Effector memory CD8-positive, alpha-beta T cell (primary cell): ENCODE data around the gene DNAH5.

ENCODE experiments used
- ATAC-seq: fragments of 150-1000 bp; cut with Tn5 transposase; replicated peaks from 2 replicates; pipeline ENCODE4 v1.10.0; 2021; ENCODE audit warnings: mild to moderate bottlenecking, moderate library complexity
- DNase-seq, 3 experiments: peaks; one replicate each; pipeline ENCODE4 v3.0.0; 2021
- H3K27ac Mint-ChIP-seq, 2 donors: one replicate each; pipeline ENCODE4 v1.8.0; 2022; ENCODE audit warnings: mild to moderate bottlenecking in 2 of 2, mixed read lengths in 2 of 2, moderate library complexity in 2 of 2
- H3K27me3 Mint-ChIP-seq, 2 donors: one replicate each; pipeline ENCODE4 v1.8.0; 2022; ENCODE audit warnings: mixed read lengths in 2 of 2
- H3K36me3 Mint-ChIP-seq: one replicate; pipeline ENCODE4 v1.8.0; 2022; ENCODE audit warnings: mild to moderate bottlenecking, moderate library complexity, mixed read lengths; ENCODE audit not compliant: insufficient read depth
- H3K4me1 Mint-ChIP-seq, 2 donors: one replicate each; pipeline ENCODE4 v1.8.0; 2022; ENCODE audit warnings: low read depth in 2 of 2, mixed read lengths in 2 of 2
- H3K4me3 Mint-ChIP-seq, 2 donors: one replicate each; pipeline ENCODE4 v1.8.0; 2022; ENCODE audit warnings: mild to moderate bottlenecking in 2 of 2, mixed read lengths in 2 of 2, moderate library complexity in 2 of 2
- H3K9me3 Mint-ChIP-seq, 2 donors: one replicate each; pipeline ENCODE4 v1.8.0; 2022; ENCODE audit warnings: mixed read lengths in 2 of 2

The DNAH5 gene

GRCh38 chr5:13972029-13972428 lies 27.5 kb upstream of the DNAH5 start:
- Mint-ChIP-seq H3K36me3 (no peaks in the 10 kb centered on the region), H3K27ac (no peak overlapping the region), H3K4me1 (no peaks in the 10 kb centered on the region), H3K4me3 (no peak overlapping the region), H3K27me3 (peaks cover 0 to 5% of the 10 kb centered on the region in 2 donors), H3K9me3 (no peaks in the 10 kb centered on the region)
- DNase-seq (no peak), ATAC-seq (no peak)

DNA sequence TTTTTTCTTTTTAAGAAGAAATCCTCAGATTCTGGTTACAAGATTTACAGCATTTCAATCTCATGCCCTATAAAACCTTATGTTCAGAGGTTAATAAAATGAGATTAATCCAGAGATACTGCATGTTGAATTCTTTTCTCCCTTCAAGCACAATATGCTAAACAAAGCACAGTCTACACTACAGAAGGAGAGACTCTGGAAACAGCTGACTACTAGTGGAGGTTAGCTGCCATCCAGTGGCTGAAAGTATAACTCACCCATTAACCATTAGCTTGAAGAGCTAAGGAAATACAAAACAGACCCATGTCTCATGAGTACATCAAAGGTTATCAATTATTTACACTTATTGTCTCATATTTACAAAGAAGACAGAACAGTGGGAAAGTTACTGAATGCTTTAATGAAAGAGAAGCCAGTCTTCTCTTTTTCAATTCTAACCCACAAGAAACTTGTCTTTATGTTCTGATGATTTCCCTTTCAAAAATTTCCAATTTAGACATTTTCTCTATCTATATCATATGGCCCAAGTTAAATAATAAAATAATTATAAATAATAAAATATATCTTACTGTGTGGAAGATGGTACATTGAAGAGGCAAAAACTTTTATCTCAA lies 12.7 kb upstream of the DNAH5 start:
- no peak overlapping the region for H3K27ac Mint-ChIP-seq

GRCh38 chr5:13956471-13956870 lies 12.0 kb upstream of the DNAH5 start:
- Mint-ChIP-seq H3K9me3 (no peaks in the 10 kb centered on the region), H3K4me1 (no peaks in the 10 kb centered on the region), H3K36me3 (no peaks in the 10 kb centered on the region), H3K27me3 (no peaks in the 10 kb centered on the region), H3K27ac (no peak overlapping the region), H3K4me3 (no peak overlapping the region)
- no peak for ATAC-seq
- no peak for DNase-seq

More for the DNA sequence above, 12.7 kb upstream of the DNAH5 start:
- Mint-ChIP-seq H3K36me3 (no peaks in the 10 kb centered on the region), H3K4me1 (no peaks in the 10 kb centered on the region), H3K9me3 (no peaks in the 10 kb centered on the region), H3K27me3 (no peaks in the 10 kb centered on the region), H3K4me3 (no peak overlapping the region)
- no peak for ATAC-seq
- no peak for DNase-seq

DNA sequence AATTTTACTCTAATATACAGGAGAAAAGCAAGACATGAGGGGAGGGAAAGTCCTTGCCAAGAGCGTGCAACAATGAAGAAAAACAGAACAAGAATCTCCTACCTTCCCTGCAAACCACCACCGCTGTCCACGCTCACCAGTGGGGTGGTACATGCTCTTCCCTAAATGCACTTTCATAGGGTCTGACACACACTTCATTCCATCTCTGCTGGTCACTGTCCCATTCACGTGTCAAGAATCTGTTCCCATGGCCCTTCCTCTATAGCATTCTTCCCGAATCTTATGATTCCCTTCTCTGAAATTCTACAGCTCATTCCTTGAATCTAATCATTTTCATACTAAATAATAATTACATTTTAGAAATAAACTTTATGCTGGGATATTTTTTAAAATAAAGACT lies 11.4 kb upstream of the DNAH5 start:
- no peak overlapping the region for H3K4me3 Mint-ChIP-seq
- H3K4me1 Mint-ChIP-seq: no peaks in the 10 kb centered on the region

GRCh38 chr5:13946111-13946510 lies 1.6 kb upstream of the DNAH5 start:
- Mint-ChIP-seq H3K4me3 (no peak overlapping the region), H3K27ac (no peak overlapping the region), H3K4me1 (no peaks in the 10 kb centered on the region), H3K36me3 (no peaks in the 10 kb centered on the region), H3K27me3 (no peaks in the 10 kb centered on the region), H3K9me3 (peaks cover 0 to 2% of the 10 kb centered on the region in 2 donors)
- no peak for DNase-seq
- no peak for ATAC-seq

More for the DNA sequence above, 11.4 kb upstream of the DNAH5 start:
- DNase-seq (no peak), ATAC-seq (no peak)
- H3K36me3 Mint-ChIP-seq: no peaks in the 10 kb centered on the region
- H3K27ac Mint-ChIP-seq: no peak overlapping the region
- H3K27me3 Mint-ChIP-seq: no peaks in the 10 kb centered on the region
- H3K9me3 Mint-ChIP-seq: no peaks in the 10 kb centered on the region

DNA sequence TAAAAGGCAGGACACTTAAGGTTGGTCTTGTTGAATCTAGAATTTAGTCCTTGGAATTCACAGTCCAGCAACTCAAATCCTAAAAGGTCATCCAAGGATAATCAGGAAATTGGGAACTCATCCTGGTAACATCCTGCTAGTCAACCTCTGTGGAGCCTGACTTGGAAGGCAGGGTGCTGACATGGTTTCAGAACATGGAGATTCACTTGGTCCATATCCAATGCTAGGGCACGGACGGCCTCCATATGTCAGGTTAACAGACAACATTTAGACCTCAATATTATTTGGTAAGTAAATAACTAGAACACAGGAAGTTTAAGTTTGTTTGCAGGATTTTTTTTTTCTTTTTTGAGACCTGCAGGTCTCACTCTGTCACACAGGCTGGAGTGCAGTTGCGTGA lies 783 bp upstream of the DNAH5 start:
- H3K9me3 Mint-ChIP-seq: peaks cover 1 to 2% of the 10 kb centered on the region in 2 donors
- ATAC-seq (no peak), DNase-seq (no peak)
- H3K27me3 Mint-ChIP-seq: peaks cover 0 to 2% of the 10 kb centered on the region in 2 donors
- H3K27ac Mint-ChIP-seq: no peak overlapping the region
- H3K36me3 Mint-ChIP-seq: no peaks in the 10 kb centered on the region
- no peak overlapping the region for H3K4me3 Mint-ChIP-seq
- no peaks in the 10 kb centered on the region for H3K4me1 Mint-ChIP-seq

GRCh38 chr5:13943676-13944075 lies 812 bp downstream of the DNAH5 start:
- peaks cover 0 to 10% of the 10 kb centered on the region in 2 donors for H3K27me3 Mint-ChIP-seq
- H3K36me3 Mint-ChIP-seq: no peaks in the 10 kb centered on the region
- DNase-seq (no peak), ATAC-seq (no peak)
- no peak overlapping the region for H3K4me3 Mint-ChIP-seq
- peaks cover 5 to 12% of the 10 kb centered on the region in 2 donors for H3K9me3 Mint-ChIP-seq
- no peak overlapping the region for H3K27ac Mint-ChIP-seq
- no peaks in the 10 kb centered on the region for H3K4me1 Mint-ChIP-seq

DNA sequence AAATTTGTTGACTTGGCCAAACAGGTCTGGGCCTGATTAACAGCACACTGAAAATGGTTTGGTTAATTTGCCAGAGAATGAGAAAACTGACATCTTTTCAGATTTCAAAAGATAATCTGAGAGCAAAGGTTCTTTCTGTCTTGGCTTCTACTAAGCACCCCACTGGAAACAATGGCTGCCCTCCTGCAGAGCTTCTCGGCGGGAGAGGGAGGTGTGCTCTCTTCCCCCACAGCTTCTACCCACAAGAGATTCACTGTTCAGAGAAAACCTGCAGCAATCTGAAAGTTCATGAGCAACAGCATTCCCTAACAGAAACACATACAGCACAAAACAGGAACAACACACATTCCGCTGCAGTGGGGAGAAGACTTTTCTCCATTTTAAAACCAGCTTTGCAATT lies 3.0 kb downstream of the DNAH5 start:
- ATAC-seq: no peak

GRCh38 chr5:13939638-13940037 lies 4.8 kb downstream of the DNAH5 start:
- peaks cover 0 to 10% of the 10 kb centered on the region in 2 donors for H3K27me3 Mint-ChIP-seq
- no peaks in the 10 kb centered on the region for H3K36me3 Mint-ChIP-seq
- H3K4me1 Mint-ChIP-seq: no peaks in the 10 kb centered on the region
- H3K4me3 Mint-ChIP-seq: no peak overlapping the region
- no peak for ATAC-seq
- H3K9me3 Mint-ChIP-seq: peaks cover 8 to 12% of the 10 kb centered on the region in 2 donors
- no peak overlapping the region for H3K27ac Mint-ChIP-seq
- DNase-seq: no peak

More for the DNA sequence above, 3.0 kb downstream of the DNAH5 start:
- H3K36me3 Mint-ChIP-seq: no peaks in the 10 kb centered on the region
- no peak overlapping the region for H3K27ac Mint-ChIP-seq
- H3K4me3 Mint-ChIP-seq: no peak overlapping the region
- H3K4me1 Mint-ChIP-seq: no peaks in the 10 kb centered on the region
- H3K9me3 Mint-ChIP-seq: peaks cover 5 to 12% of the 10 kb centered on the region in 2 donors
- DNase-seq: no peak
- peaks cover 0 to 10% of the 10 kb centered on the region in 2 donors for H3K27me3 Mint-ChIP-seq

DNA sequence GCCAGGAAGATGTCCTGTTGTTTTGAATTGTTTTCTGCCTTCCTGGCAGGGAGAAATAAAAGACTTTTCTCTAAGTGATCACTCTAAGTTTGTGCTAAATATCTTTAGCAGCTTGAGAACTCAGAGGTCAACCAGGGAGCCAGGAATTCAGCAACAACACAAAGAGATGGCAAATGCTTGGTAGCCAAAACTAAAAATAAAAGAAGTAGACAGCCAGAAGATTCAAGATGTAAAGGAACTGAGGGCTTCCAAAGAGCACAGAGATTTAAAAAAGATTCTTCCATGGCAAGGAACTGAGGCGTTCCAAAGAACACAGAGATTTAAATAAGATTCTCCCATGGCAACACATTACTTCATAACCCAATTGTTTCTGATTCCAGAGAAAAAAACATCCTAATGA lies 9.6 kb downstream of the DNAH5 start:
- H3K4me3 Mint-ChIP-seq: no peak overlapping the region
- DNase-seq: no peak
- peaks cover 0 to 4% of the 10 kb centered on the region in 2 donors for H3K27me3 Mint-ChIP-seq
- H3K4me1 Mint-ChIP-seq: no peaks in the 10 kb centered on the region
- no peak overlapping the region for H3K27ac Mint-ChIP-seq
- peaks cover 5 to 7% of the 10 kb centered on the region in 2 donors for H3K9me3 Mint-ChIP-seq
- ATAC-seq: no peak
- H3K36me3 Mint-ChIP-seq: no peaks in the 10 kb centered on the region

DNA sequence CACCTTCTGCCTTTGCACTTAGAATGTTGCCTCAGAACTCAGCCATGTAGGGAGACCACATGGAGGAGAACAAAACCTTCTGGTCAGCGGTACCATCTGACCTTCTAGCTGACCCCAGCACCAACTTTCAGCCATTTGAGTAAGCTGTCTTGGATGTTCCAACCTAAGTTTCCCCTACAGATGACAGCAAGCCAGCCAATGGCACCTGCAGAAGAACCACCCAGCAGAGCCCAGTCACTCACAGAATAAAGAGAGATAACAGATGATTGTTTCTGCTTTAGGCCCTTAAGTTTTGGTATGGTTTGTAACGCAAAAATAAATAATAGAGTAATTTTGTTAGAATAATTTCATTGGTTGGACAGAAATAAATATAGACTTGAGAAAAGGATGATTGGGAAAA lies 10.4 kb downstream of the DNAH5 start:
- no peaks in the 10 kb centered on the region for H3K27me3 Mint-ChIP-seq

GRCh38 chr5:13932561-13932960 lies 11.9 kb downstream of the DNAH5 start:
- peaks cover 0 to 4% of the 10 kb centered on the region in 2 donors for H3K9me3 Mint-ChIP-seq
- DNase-seq: no peak
- no peak overlapping the region for H3K27ac Mint-ChIP-seq
- no peak for ATAC-seq
- H3K27me3 Mint-ChIP-seq: no peaks in the 10 kb centered on the region
- H3K4me1 Mint-ChIP-seq: no peaks in the 10 kb centered on the region
- H3K36me3 Mint-ChIP-seq: no peaks in the 10 kb centered on the region
- no peak overlapping the region for H3K4me3 Mint-ChIP-seq

More for the DNA sequence above, 10.4 kb downstream of the DNAH5 start:
- Mint-ChIP-seq H3K9me3 (peaks cover 0 to 4% of the 10 kb centered on the region in 2 donors), H3K27ac (no peak overlapping the region), H3K4me1 (no peaks in the 10 kb centered on the region), H3K36me3 (no peaks in the 10 kb centered on the region), H3K4me3 (no peak overlapping the region)
- ATAC-seq (no peak), DNase-seq (no peak)

DNA sequence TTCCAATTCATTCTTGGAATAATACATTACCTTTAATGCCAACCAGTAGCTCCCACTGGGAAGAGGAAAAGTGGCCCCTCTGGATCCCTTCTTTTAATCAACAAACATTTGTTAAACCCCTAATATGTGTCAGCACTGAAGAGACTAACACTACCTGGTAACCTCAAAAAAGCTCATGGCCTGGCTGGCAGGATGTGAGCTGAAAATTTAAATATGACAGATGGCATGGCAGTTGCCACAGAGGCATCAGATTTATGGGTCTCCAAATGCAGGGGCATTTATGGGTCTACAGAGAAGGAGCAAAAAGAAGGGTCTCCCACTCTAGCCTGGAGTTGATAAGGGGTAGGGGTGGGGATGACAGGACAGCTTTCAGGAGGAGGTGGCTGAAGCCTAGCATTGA lies 12.5 kb downstream of the DNAH5 start:
- no peak for ATAC-seq
- H3K9me3 Mint-ChIP-seq: peaks cover 0 to 4% of the 10 kb centered on the region in 2 donors
- no peaks in the 10 kb centered on the region for H3K36me3 Mint-ChIP-seq
- no peaks in the 10 kb centered on the region for H3K4me1 Mint-ChIP-seq
- no peak overlapping the region for H3K27ac Mint-ChIP-seq
- H3K4me3 Mint-ChIP-seq: no peak overlapping the region
- no peak for DNase-seq
- no peaks in the 10 kb centered on the region for H3K27me3 Mint-ChIP-seq

DNA sequence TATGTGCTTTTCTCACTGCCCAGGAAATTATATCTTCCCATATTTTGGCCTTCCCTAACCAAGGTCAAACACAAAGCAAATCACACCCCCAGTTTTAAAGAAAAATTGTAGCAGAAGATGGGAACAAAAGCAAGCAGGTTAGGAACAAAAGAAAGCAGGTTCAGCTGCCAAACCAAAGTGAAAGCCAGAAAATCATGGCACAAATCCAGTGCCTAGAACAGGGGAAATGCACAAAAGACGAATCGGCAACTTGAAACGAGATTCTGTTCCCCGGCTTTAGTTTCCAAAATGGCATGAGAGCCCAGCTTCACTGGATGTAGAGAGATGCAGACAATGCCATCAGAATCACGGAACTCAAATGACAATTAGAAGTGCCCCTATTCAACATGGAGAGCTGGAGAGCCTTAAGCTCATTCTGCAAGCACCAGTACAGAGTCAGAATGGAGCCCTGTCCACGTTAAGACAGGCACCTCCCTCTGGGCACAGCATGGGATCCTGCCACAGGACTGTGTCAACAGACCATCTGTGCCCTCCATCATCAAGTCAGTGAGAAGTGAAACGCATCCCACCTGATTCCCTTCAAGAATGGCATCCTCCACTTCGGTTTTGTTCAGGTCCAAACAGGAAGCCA lies 13.8 kb downstream of the DNAH5 start:
- H3K9me3 Mint-ChIP-seq: peaks cover under 1 to 1% of the 10 kb centered on the region in 2 donors
- H3K27ac Mint-ChIP-seq: no peak overlapping the region
- no peak overlapping the region for H3K4me3 Mint-ChIP-seq
- H3K36me3 Mint-ChIP-seq: no peaks in the 10 kb centered on the region
- no peak for DNase-seq
- no peaks in the 10 kb centered on the region for H3K4me1 Mint-ChIP-seq
- ATAC-seq: no peak
- no peaks in the 10 kb centered on the region for H3K27me3 Mint-ChIP-seq
